NCI-H2081 treated with DMSO at 0.1 percent for 48 hours (cell line): ENCODE results near the gene CD93.

Source experiments
- DNase-seq: peaks from one replicate; lab custom pipeline; 2025; lab: John Stamatoyannopoulos, UW

The CD93 gene

GRCh38 chr20:23083553-23084220 lies 2.4 kb downstream of the CD93 start:
- no peak for DNase-seq

GRCh38 chr20:23082846-23083552 lies 3.1 kb downstream of the CD93 start:
- DNase-seq, result no peak

- DNase-seq, result no peak
Measured at GRCh38 chr20:23081263-23081819, 4.8 kb downstream of the CD93 start.

DNA sequence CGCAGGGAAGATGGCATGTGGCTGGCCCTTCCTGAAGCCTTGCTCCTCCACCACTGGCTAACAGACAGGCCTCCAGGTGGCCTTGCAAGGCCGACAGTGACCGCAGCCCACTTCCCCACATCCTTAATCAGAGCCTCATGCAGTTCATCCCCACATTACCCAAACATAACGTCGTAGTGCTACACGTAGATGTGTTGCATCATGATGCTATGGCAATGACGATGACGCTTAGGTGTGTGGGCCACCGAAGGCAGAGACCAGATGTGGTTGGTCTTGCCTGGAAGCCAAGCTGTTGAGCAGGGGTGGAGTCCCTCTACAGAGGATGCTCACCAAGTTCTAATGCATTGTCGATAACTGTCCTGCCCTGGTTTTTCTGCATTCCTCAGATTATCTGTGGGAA lies 5.6 kb downstream of the CD93 start:
- DNase-seq, result no peak

DNA sequence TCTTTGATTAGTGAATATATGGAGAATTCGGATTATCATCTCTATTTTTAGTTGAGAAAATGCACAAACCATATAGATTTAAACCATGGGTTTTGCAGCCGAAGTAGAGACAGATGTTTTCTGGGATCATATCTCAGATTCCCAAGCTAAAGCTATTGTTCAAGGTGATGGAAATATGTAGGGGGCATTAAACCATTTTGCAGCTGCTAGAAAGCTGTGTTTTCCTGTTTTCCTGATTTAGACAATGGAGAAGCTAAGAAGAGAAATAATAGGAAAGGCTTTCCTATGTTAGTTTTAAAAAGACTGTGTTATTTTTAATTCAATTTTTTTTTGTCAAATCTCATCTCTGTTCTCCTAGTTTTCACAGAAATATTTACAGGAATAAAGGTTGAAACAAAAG lies 6.2 kb downstream of the CD93 start:
- no peak for DNase-seq

GRCh38 chr20:23079016-23079351 lies 7.1 kb downstream of the CD93 start:
- DNase-seq, result no peak

DNA sequence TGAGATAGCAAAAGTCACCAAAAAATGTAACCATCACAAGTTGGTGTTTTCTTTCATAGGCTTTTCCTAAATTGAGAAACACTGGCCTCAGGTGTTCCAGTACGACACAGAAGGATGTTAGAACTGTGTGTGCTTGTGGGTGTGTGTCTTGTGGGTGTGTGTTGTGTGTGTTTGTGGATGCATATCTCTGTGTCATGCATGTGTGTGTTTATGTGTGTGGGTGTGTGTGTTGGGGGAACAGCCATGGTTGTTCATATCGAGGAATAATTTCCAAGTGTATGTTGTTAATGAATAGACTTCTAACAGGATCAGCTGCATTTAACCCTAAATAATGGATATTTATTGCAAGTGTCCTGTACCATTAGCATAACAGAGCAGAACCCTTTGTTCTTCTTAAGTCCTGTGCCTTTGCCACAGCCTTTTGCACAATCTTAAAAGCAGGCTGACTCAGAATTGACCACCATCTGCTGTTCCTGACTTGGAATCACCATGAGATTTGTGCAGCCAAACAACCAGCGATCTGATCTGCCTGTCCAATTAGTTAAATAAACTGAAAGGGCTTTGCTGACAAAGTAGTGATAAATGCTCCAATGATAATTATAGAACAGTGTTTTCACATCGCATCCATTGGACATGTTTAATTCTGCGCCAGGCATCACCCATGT lies 7.6 kb downstream of the CD93 start:
- DNase-seq, result peak; percentile 72

DNA sequence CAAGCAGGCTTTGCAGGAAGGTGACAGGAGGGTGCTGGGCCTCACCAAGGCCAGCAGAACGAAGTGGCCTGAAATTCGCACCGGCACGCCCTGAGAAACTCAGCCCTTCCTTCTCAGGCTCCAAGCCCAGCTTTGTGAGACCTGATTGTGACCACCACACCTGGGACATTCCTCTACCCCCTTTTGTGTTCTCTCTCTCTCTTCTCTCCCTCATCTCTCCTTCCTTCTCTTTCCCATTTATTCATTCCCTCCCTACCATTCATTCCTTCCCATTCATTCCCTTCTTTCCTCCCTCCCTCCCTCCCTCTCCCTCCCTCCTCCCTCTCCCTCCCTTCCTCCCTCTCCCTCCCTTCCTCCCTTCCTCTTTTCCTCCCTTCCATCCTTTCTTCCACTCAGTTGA lies 8.8 kb downstream of the CD93 start:
- DNase-seq, result no peak

GRCh38 chr20:23074052-23074451 lies 12.1 kb downstream of the CD93 start:
- DNase-seq, result no peak

DNA sequence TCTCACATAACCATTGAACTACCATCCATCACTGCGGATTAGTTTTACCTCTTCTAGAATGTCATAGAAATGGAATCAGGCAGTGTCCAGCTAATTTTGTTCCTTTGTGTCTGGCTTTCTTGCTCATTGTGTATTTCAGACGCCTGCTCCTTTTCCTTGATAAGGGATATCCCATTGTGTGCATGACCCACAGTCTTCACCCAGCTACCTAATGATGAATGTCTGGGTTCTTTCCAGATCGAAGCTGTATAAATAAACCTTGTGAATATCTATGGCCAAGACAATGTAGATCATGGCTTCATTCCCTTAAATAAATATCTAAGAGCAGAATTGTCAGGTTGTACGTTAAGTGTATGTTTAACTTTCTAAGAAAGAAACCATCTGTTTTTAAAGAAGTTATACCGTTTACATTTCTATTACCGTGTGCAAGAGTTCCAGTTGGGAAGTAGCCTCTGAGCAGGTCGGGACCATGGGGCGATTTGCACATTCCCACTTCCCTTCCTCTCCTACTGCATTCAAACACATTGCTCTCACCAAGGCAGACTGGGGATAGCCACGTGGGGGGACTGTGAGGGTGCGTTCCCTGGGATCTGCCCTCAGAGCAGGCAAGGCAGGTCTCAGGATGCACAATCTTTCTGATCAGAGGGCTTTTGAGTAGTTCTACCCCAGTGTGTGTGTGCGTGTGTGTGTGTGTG lies 13.1 kb downstream of the CD93 start:
- DNase-seq, result no peak

GRCh38 chr20:23071996-23072395 lies 14.1 kb downstream of the CD93 start:
- DNase-seq, result no peak

GRCh38 chr20:23071398-23071797 lies 14.7 kb downstream of the CD93 start:
- DNase-seq, result no peak

GRCh38 chr20:23069108-23069507 lies 17.0 kb downstream of the CD93 start:
- DNase-seq, result no peak

DNA sequence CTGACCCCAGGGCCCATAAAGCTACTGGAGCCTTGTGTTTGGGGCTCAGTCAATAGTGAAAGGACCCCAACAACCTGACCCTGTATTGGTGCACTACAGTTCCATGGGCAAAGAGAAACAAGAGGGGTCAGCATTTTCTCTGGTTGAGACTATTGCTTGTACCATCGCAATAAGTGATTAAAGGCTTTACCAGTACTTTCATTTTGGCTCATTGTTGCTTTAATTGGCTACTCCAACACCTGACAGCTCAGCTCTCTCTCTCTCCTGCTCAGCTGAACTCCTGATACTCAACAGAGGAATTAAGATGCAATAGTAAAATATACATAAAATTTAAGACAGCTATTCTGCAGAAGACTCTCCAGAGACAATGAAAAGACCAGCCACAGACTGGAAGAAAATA lies 17.8 kb downstream of the CD93 start:
- DNase-seq, result no peak

GRCh38 chr20:23066772-23067171 lies 19.4 kb downstream of the CD93 start:
- no peak for DNase-seq

DNA sequence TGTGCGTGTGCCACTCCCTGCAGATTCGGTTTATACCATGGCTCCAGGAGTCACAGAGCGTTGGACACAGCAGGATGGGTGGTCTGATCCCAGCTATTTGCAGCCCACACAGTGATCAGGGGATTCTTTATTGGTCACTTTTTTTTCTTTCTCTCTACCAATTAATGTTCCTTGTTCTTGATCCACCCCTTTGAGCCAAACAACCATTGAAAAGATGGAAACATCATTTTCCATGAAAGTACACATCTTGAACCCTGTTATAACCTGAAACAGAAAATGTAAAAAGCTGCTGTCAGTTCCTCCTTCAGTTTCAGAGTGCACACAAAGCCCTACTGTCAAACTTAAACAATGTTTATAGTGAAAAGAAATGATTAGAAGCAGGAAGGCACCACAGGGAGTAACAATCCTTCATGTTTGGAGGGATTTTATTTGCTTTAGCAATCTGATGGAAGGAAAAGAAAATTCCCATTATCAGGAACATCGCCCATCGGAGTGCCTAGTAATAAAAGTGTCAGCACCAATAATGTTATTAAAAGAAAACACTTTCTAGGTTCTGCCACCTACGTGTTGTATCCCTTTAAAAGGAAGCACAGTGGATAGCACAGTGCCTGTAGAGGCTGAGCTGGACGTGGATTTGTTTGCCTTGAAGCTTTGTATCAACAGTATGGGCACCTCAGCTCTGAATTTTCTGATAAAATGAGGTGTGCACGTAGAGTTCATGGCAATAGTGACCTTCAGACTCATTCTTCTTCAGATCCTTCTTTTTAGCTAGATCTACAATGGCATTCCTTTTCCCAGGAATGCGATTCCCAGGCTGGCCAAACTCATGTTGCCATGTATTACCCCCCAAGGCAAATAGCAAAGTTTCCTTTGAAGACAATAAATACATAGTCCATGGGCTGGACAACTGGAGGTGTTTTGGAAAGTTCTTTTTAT lies 20.6 kb downstream of the CD93 start:
- no peak for DNase-seq

DNA sequence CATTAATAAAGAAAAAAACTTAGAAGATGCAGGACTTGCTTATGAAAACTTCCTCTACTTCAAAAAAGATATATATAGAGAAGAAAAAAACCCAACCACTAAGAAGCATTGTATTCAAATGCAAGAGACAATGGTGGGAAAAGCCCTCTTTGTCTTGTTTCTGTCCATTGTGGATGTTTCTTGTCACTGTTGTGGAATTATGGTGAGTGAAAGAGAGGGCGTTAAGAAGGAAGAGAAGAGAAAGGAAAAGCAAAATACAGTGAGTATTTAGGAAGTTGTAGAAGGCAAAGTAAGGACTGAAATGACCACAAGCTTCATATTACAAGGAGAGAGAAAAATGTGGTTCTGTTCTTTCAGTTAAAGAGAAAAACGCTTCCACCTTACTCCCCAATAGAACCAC lies 22.5 kb downstream of the CD93 start:
- no peak for DNase-seq

GRCh38 chr20:23063168-23063567 lies 23.0 kb downstream of the CD93 start:
- no peak for DNase-seq

DNA sequence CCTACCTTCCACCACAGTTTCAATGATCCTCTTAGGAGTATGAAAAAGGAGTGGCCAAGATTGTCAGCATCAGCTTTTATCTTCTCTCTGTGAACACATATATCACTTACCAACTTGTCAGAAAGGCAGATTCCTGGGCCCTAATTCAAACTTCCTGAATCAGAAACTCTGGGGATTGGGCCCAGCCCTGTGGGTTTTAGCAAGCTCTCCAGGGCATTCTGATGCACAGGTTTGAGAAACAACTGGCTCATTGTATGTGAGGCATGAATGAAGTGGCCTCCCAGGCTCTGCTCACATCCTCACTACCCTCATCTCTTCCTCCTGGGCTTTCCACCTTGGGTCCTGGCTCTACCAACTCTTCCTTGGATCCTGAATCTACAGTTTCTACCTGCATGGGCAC lies 23.5 kb downstream of the CD93 start:
- DNase-seq, result no peak

DNA sequence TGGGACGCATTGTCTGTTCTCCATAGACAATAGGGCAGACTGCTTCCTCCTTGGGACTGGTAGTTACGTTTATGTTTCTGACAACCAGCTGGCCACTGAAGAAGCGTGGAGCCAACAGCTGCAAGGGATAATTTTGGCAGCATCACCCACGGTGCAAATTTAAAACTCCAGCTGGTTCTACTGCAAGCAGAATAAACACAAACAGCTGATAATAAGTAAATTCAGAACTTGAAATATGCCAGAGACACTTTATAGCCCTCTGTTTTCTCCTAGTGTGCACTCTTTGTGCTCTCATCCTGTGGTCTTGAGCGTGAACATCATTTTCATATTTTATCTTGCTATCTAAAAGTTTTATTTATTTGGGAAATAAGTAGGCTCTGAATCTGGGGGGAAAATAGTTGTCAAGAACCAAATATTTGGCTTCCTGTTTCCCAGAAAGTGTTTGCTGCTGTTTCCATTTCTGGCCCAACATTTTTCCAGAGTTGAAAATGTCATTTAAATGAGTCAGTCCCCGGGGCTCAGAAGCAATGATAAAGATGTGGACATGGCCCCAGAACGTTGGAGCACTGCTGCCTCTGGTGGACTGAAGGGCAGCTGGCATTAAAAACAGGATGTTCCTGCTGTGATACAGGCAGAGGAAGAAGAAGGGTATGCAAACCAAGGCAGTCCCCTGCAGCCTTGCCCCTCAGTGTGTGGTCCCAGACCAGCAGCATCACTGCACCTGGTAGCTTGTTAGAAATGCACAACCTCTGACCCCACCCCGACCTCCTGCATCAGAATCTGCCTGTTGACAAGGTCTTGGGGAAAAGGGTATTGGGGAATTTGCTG lies 24.2 kb downstream of the CD93 start:
- no peak for DNase-seq

DNA sequence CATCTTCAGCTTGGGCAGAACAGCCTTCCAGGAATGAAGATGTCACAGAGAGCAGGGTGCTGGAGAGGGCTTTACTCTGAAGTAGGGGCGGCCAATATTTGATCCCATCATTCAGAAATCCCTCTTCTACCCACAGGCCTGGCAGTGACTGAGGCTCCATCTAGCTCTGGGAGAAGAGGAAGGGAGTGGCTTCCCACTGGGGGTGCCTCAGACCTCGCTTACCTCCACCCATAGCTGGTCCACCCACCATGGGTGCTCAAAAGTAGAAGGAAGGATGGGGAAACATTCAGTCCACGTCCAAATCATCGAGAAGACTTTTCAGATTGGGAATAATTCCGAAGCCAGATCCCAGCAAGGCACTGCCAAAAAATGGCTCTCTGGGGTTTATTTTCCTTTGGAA lies 24.9 kb downstream of the CD93 start:
- DNase-seq, result no peak
